Activated effector memory CD4-positive, alpha-beta T cell treated with anti-CD3 and anti-CD28 coated beads, Interleukin-2, amount 50 U/mL, for 16 hours (primary cell): ENCODE measurements around the gene OR6C6.
"Not testable (repeated sequence)": the region's sequence is repeated elsewhere in the genome, so short reads cannot be mapped to it uniquely, and the experiment has no call there.

Experiments used
- DNase-seq: peaks from one replicate; pipeline ENCODE4 v3.0.0-alpha.2; 2020

The OR6C6 gene

GRCh38 chr12:55296469-55296868, at the start of gene OR6C6:
Gene OR6C6 (minus strand): TSS chr12:55296569. CDS start chr12:55295232, 1,337 bp downstream.
- DNase-seq, result no peak

GRCh38 chr12:55336002-55336401, 39.6 kb upstream of the OR6C6 start:
- no peak for DNase-seq

- no peak for DNase-seq
Observed at GRCh38 chr12:55330446-55330845, 34.1 kb upstream of the OR6C6 start, which contains the start of gene OR6C3. Gene OR6C3 (plus strand): TSS chr12:55330746. CDS start chr12:55331701, 955 bp downstream.

- DNase-seq, result not testable (repeated sequence)
Observed at GRCh38 chr12:55325801-55326200, 29.4 kb upstream of the OR6C6 start.

GRCh38 chr12:55320201-55320600, 23.8 kb upstream of the OR6C6 start:
- no peak for DNase-seq

- DNase-seq, result no peak
Observed at GRCh38 chr12:55314043-55314442, 17.7 kb upstream of the OR6C6 start, which contains the start of gene OR6C1. Gene OR6C1 (plus strand): TSS chr12:55314343. CDS start chr12:55320600, 6,257 bp downstream.

- DNase-seq, result no peak
Observed at GRCh38 chr12:55289999-55290398, 6.4 kb downstream of the OR6C6 start.

GRCh38 chr12:55280991-55281390, 15.4 kb downstream of the OR6C6 start:
- no peak for DNase-seq

- DNase-seq, result no peak
Observed at GRCh38 chr12:55258303-55258702, 38.1 kb downstream of the OR6C6 start.

GRCh38 chr12:55256831-55257230, 39.5 kb downstream of the OR6C6 start:
- DNase-seq, result no peak

- DNase-seq, result no peak
Observed at GRCh38 chr12:55253281-55253680, 43.1 kb downstream of the OR6C6 start.

- no peak for DNase-seq
Observed at GRCh38 chr12:55250944-55251343, 45.4 kb downstream of the OR6C6 start.

- DNase-seq, result no peak
Observed at GRCh38 chr12:55246159-55246558, 50.2 kb downstream of the OR6C6 start.

- no peak for DNase-seq
Observed at GRCh38 chr12:55244309-55244708, 52.1 kb downstream of the OR6C6 start, which contains the start of gene OR6C74. Gene OR6C74 (plus strand): TSS chr12:55244609. CDS start chr12:55247288, 2,679 bp downstream.
